ENCODE measurements around the gene ANK2. TPM values are rescaled to one million over a fixed set of nuclear protein-coding genes. Genes with fewer than 3 reads are reported as not detected.
A peak's percentile ranks its signal among the peaks of the same experiment; 100 is the strongest.

ANK2 gene
- polyA plus RNA-seq (ENCODE audit: insufficient read length in 4 of 4), result 10 to 100 TPM; 53.4 to 70.7 (median 59.7) TPM

- peak in 3 of 4 donors; percentile 12 to 33 (median 33) for DNase-seq (ENCODE audit: low read depth in 4 of 4, low spot score in 3 of 4)
These were observed at the start of gene ANK2 for GRCh38 chr4:113049421-113050370. Gene ANK2, plus strand, starts transcription at chr4:113049653. Its CDS starts 76 bp downstream, at chr4:113049729.

- no peak for DNase-seq (ENCODE audit: low read depth in 4 of 4, low spot score in 3 of 4)
These were observed 45.6 kb upstream of the ANK2 start for GRCh38 chr4:113003841-113004240.

- no peak for DNase-seq (ENCODE audit: low read depth in 4 of 4, low spot score in 3 of 4)
These were observed 44.8 kb upstream of the ANK2 start for GRCh38 chr4:113004655-113005054.

GRCh38 chr4:113006632-113007031 lies 42.8 kb upstream of the ANK2 start:
- no peak for DNase-seq (ENCODE audit: low read depth in 4 of 4, low spot score in 3 of 4)

GRCh38 chr4:113007151-113007550 lies 42.3 kb upstream of the ANK2 start:
- no peak for DNase-seq (ENCODE audit: low read depth in 4 of 4, low spot score in 3 of 4)

- DNase-seq (ENCODE audit: low read depth in 4 of 4, low spot score in 3 of 4), result no peak
These were observed 41.3 kb upstream of the ANK2 start for GRCh38 chr4:113008135-113008534.

- no peak for DNase-seq (ENCODE audit: low read depth in 4 of 4, low spot score in 3 of 4)
These were observed 40.7 kb upstream of the ANK2 start for GRCh38 chr4:113008716-113009115.

GRCh38 chr4:113009461-113009860 lies 40.0 kb upstream of the ANK2 start:
- DNase-seq (ENCODE audit: low read depth in 4 of 4, low spot score in 3 of 4), result no peak

- no peak for DNase-seq (ENCODE audit: low read depth in 4 of 4, low spot score in 3 of 4)
These were observed 37.2 kb upstream of the ANK2 start for GRCh38 chr4:113012122-113012725.

- no peak for DNase-seq (ENCODE audit: low read depth in 4 of 4, low spot score in 3 of 4)
These were observed 36.7 kb upstream of the ANK2 start for GRCh38 chr4:113012786-113013185.

GRCh38 chr4:113013751-113014150 lies 35.7 kb upstream of the ANK2 start:
- DNase-seq (ENCODE audit: low read depth in 4 of 4, low spot score in 3 of 4), result no peak

- DNase-seq (ENCODE audit: low read depth in 4 of 4, low spot score in 3 of 4), result no peak
These were observed 33.1 kb upstream of the ANK2 start for GRCh38 chr4:113016377-113016776.

- no peak for DNase-seq (ENCODE audit: low read depth in 4 of 4, low spot score in 3 of 4)
These were observed 28.5 kb upstream of the ANK2 start for GRCh38 chr4:113020966-113021365.

GRCh38 chr4:113024388-113024787 lies 25.1 kb upstream of the ANK2 start:
- DNase-seq (ENCODE audit: low read depth in 4 of 4, low spot score in 3 of 4), result no peak

- no peak for DNase-seq (ENCODE audit: low read depth in 4 of 4, low spot score in 3 of 4)
These were observed 24.0 kb upstream of the ANK2 start for GRCh38 chr4:113025416-113025815.

- no peak for DNase-seq (ENCODE audit: low read depth in 4 of 4, low spot score in 3 of 4)
These were observed 22.9 kb upstream of the ANK2 start for GRCh38 chr4:113026556-113026955.

GRCh38 chr4:113028074-113028473 lies 21.4 kb upstream of the ANK2 start:
- DNase-seq (ENCODE audit: low read depth in 4 of 4, low spot score in 3 of 4), result no peak

- no peak for DNase-seq (ENCODE audit: low read depth in 4 of 4, low spot score in 3 of 4)
These were observed 18.2 kb upstream of the ANK2 start for GRCh38 chr4:113031212-113031611.

- DNase-seq (ENCODE audit: low read depth in 4 of 4, low spot score in 3 of 4), result no peak
These were observed 8.7 kb upstream of the ANK2 start for GRCh38 chr4:113040793-113041192.

GRCh38 chr4:113042502-113042901 lies 7.0 kb upstream of the ANK2 start:
- DNase-seq (ENCODE audit: low read depth in 4 of 4, low spot score in 3 of 4), result no peak

GRCh38 chr4:113043591-113043990 lies 5.9 kb upstream of the ANK2 start:
- no peak for DNase-seq (ENCODE audit: low read depth in 4 of 4, low spot score in 3 of 4)

GRCh38 chr4:113050371-113050755 lies 910 bp downstream of the ANK2 start:
- no peak for DNase-seq (ENCODE audit: low read depth in 4 of 4, low spot score in 3 of 4)
